Left lung (tissue), 10 donors: ENCODE results near the gene NUDT14. TPM values are rescaled to one million over a fixed set of nuclear protein-coding genes. Genes with fewer than 3 reads are reported as not detected.

Experiments used
- ATAC-seq: fragments of 200-7000 bp; cut with Tn5 transposase; one replicate; pipeline ENCODE4 v1.9.1; 2020; ENCODE audit warnings: moderate library complexity
- DNase-seq, 4 donors: peaks; one replicate each; pipeline ENCODE4 v3.0.0-alpha.2; 2013 to 2020
- H3K27ac ChIP-seq, 2 donors: fragments of 200-600 bp; sonication (generic) in 1 of 2; one replicate each; pipeline versions ENCODE4 v1.5.0 to v1.8.0; 2020 to 2021
- H3K27me3 ChIP-seq, 2 donors: fragments of 200-600 bp; sonication (generic) in 1 of 2; one replicate each; pipeline versions ENCODE4 v1.5.0 to v1.8.0; 2020 to 2021
- H3K36me3 ChIP-seq, 2 donors: fragments of 200-600 bp; sonication (generic) in 1 of 2; one replicate each; pipeline versions ENCODE4 v1.5.0 to v1.8.0; 2020 to 2021
- H3K4me1 ChIP-seq, 2 donors: fragments of 200-600 bp; one replicate each; pipeline ENCODE4 v1.8.0; 2021
- H3K4me3 ChIP-seq, 2 donors: fragments of 200-600 bp; sonication (generic) in 1 of 2; one replicate each; pipeline versions ENCODE4 v1.5.0 to v1.8.0; 2020 to 2021; ENCODE audit warnings: mild to moderate bottlenecking in 1 of 2
- H3K9me3 ChIP-seq, 2 donors: fragments of 200-600 bp; sonication (generic) in 1 of 2; one replicate each; pipeline versions ENCODE4 v1.5.0 to v1.8.0; 2020 to 2021
- CTCF ChIP-seq, 2 donors: fragments of 200-600 bp; sonication (generic) in 1 of 2; IDR thresholded peaks; one replicate each; pipeline versions ENCODE4 v1.5.0 to v1.8.0; 2021; ENCODE audit warnings: antibody characterized with exemption in 2 of 2
- intact Hi-C, 2 donors: fragments of 100-400 bp; cut with DNase I; formaldehyde crosslinking; loops; one replicate each; pipeline versions ENCODE4 v1.11.2 to v1.14.2; 2022
- polyA plus RNA-seq, 6 donors: library from polyadenylated mRNA; unstranded; fragments of 120-200 nt; gene quantifications; one replicate each; pipeline ENCODE4 v1.2.1, GENCODE V29; 2013; ENCODE audit not compliant: insufficient read length in 6 of 6
- total RNA-seq, 2 donors: library from RNA; stranded (reverse); fragmentation: NEBNext Ultra II Directional; extraction: Animal tissue kit (Norgen Biotek cat#: 25700); gene quantifications; one replicate each; pipeline ENCODE4 v1.2.1, GENCODE V29; 2021
- donor health status: DM: no; HTN: yes; CAD: no.
- donor health status: DM: no; HTN: no; CAD: no.

Gene NUDT14
- total and polyA plus RNA-seq, 8 donors = 22.4 to 77.5 (median 34.7) TPM

DNA sequence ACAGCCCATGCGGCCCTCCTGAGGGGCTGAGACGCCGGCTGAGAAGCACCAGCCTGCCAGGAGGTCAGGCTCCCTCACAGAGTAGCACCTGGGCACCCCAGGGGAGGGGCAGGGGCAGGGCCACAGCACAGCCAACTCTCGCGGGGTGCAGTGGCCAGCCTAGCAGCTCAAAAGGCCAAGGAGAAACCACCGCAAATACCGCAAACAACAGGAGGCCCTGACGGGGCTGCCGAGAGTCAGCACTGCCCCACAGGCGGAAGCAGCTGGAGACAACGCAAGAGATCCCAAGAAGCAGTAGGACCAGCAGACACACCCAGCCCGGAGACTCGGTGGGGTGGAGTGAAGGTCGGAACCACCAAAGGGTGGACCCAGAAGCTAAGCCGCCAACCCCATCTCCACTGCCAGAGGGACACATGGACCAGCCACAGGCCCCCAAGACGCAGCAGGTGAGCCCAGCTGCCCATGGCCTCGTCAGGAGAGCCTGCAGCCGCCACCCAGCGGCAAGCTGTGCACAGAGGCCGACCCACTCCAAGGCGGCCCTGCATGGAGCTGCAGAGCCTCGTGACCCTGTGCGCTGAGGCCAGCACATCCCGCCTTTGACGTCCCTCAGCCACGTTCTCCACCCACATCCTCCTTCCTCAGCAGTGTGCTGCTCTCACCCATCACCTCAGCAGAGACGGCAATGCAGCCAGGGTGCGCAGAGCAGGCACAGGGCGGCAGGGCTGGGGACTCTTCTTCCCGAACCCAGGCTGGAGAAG is 35.6 kb upstream of the NUDT14 start:
- no peaks in the 10 kb centered on the region for H3K9me3 ChIP-seq
- no peak overlapping the region for H3K27ac ChIP-seq
- intact Hi-C loops = loop anchor here in 1 of 2 donors (10.0 kb wide), 1 partner anchor 48 kb away; no protein-coding TSS in a partner anchor
- no peak for TF ChIP-seq CTCF (IDR thresholded peaks at IDR 0.05)
- H3K4me3 ChIP-seq = no peak overlapping the region
- H3K36me3 ChIP-seq = peaks cover 0 to 83% of the 10 kb centered on the region in 2 donors
- H3K4me1 ChIP-seq = no peaks in the 10 kb centered on the region
- no peaks in the 10 kb centered on the region for H3K27me3 ChIP-seq
- DNase-seq (no peak), ATAC-seq (no peak)

DNA sequence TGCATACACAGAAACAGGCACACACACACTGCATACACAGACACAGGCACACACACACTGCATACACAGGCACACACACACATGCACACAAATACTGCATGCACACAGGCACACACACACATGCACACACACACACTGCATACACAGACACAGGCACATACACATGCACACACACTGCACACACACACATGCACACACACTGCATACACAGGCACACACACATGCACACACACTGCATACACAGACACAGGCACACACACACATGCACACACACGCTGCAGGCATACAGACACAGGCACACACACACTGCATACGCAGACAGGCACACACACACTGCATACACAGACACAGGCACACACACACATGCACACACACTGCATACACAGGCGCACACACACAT is 34.5 kb upstream of the NUDT14 start:
- Histone ChIP-seq H3K27ac (no peak overlapping the region), H3K27me3 (no peaks in the 10 kb centered on the region), H3K36me3 (peaks cover 0 to 83% of the 10 kb centered on the region in 2 donors), H3K4me1 (no peaks in the 10 kb centered on the region), H3K4me3 (no peak overlapping the region), H3K9me3 (no peaks in the 10 kb centered on the region)
- ATAC-seq (no peak), DNase-seq (no peak)
- intact Hi-C loops = loop anchor here in 1 of 2 donors (10.0 kb wide), 1 partner anchor 49 kb away; no protein-coding TSS in a partner anchor
- no peak for TF ChIP-seq CTCF (IDR thresholded peaks at IDR 0.05)

DNA sequence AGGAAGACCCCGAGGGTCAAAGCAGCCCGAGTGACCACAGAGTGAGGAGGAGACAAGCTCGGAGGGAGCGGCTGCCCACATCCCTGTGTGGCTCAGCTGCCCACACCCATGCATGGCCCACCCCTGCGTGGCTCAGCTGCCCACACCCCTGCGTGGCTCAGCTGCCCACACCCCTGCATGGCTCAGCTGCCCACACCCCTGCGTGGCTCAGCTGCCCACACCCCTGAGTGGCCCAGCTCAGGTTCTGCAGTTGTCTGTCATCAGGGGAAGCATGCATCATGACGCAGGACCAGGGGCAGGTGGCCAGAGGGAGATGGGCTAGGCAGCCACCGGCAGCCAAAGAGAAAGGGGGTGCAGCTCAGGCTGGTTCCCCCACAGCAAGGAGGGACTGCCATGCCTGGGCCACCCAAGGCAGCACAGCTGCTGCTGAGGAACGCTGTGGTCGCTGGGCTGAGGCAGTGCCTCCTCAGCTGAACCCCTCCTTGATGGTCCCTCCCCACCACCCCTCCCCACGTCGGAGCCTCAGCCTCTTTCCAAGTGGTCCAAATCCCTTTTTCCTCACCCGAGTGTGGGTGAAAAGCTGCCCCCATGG is 33.3 kb upstream of the NUDT14 start:
- Histone ChIP-seq H3K36me3 (peaks cover 0 to 83% of the 10 kb centered on the region in 2 donors), H3K4me3 (no peak overlapping the region), H3K27me3 (no peaks in the 10 kb centered on the region), H3K4me1 (no peaks in the 10 kb centered on the region), H3K9me3 (no peaks in the 10 kb centered on the region), H3K27ac (no peak overlapping the region)
- DNase-seq = no peak
- TF ChIP-seq CTCF (IDR thresholded peaks at IDR 0.05) = no peak
- ATAC-seq = no peak
- intact Hi-C loops = loop anchor here in 1 of 2 donors (10.0 kb wide), 1 partner anchor 50 kb away; no protein-coding TSS in a partner anchor

GRCh38 chr14:105213361-105213760 is 32.2 kb upstream of the NUDT14 start:
- intact Hi-C loops = loop anchor here in 1 of 2 donors (10.0 kb wide), 1 partner anchor 51 kb away; no protein-coding TSS in a partner anchor
- H3K27me3 ChIP-seq = no peaks in the 10 kb centered on the region
- TF ChIP-seq CTCF (IDR thresholded peaks at IDR 0.05) = no peak
- H3K4me1 ChIP-seq = no peaks in the 10 kb centered on the region
- H3K36me3 ChIP-seq = peaks cover 0 to 77% of the 10 kb centered on the region in 2 donors
- no peak for ATAC-seq
- no peaks in the 10 kb centered on the region for H3K9me3 ChIP-seq
- H3K4me3 ChIP-seq = no peak overlapping the region
- H3K27ac ChIP-seq = no peak overlapping the region
- DNase-seq = no peak
